VCaP (cell line): ENCODE results near the gene PRDM16.

Experiments
- H3K27ac ChIP-seq: fragments of 450-650 bp; 2 replicates; pipeline ENCODE4 v1.5.1; 2017
- CTCF ChIP-seq: fragments of 450-650 bp; conservative IDR thresholded peaks from 2 replicates; pipeline ENCODE4 v1.5.1; 2017; ENCODE audit warnings: mild to moderate bottlenecking, moderate library complexity

Gene PRDM16

GRCh38 chr1:3314491-3315381, 245.7 kb downstream of the PRDM16 start:
- no peak for TF ChIP-seq CTCF
- H3K27ac ChIP-seq, result no peak overlapping the region

GRCh38 chr1:3315399-3316339, 246.7 kb downstream of the PRDM16 start:
- no peak for TF ChIP-seq CTCF
- H3K27ac ChIP-seq, result no peak overlapping the region

- TF ChIP-seq CTCF, result no peak
Observed at GRCh38 chr1:3316340-3316943, 247.4 kb downstream of the PRDM16 start.

GRCh38 chr1:3317456-3317855, 248.5 kb downstream of the PRDM16 start:
- no peak for TF ChIP-seq CTCF
- no peak overlapping the region for H3K27ac ChIP-seq

More at GRCh38 chr1:3316340-3316943, 247.4 kb downstream of the PRDM16 start:
- no peak overlapping the region for H3K27ac ChIP-seq

- H3K27ac ChIP-seq, result no peak overlapping the region
- no peak for TF ChIP-seq CTCF
Observed at GRCh38 chr1:3318329-3318728, 249.3 kb downstream of the PRDM16 start.

GRCh38 chr1:3319874-3320245, 250.9 kb downstream of the PRDM16 start:
- peak; percentile 88 for TF ChIP-seq CTCF
- H3K27ac ChIP-seq, result no peak overlapping the region
